K562 (cell line): Measurements from ENCODE around the gene MXD3. TPM values are rescaled to one million over a fixed set of nuclear protein-coding genes. Genes with fewer than 3 reads are reported as not detected.

Experiments used
- ATAC-seq: fragments of 200-7000 bp; cut with Tn5 transposase; 3 replicates; pipeline ENCODE4 v1.9.1; 2020; ENCODE audit warnings: moderate library complexity
- BruUV-seq: library from RNA; stranded (reverse); fragments of 400-500 nt; replicated peaks from 2 replicates; lab custom pipeline; 2021; lab: Mats Ljungman, UMichigan
- CTCF ChIA-PET: fragments of 300-600 bp; formaldehyde crosslinking; extraction: SDS; loops from one replicate; lab custom pipeline; 2021; ENCODE audit warnings: low intra/inter-chr PET ratio; lab: Yijun Ruan, JAX
- POLR2A ChIA-PET: fragments of 300-600, 350-650 bp; sonication (Branson Sonifier 250); formaldehyde crosslinking; extraction: SDS; loops from one replicate; lab custom pipeline; 2021; ENCODE audit warnings: antibody characterized with exemption, inconsistent platforms; lab: Yijun Ruan, JAX
- DNase-seq, 4 experiments: peaks; one replicate each; pipeline versions ENCODE4 v3.0.0 to v3.0.0-alpha.2; 2011 to 2018; ENCODE audit warnings: low spot score in 3 of 4, mixed read lengths in 3 of 4; ENCODE audit errors: extremely low read depth in 1 of 4
- FAIRE-seq: peaks from 2 replicates; lab custom pipeline; 2011; peaks lifted over from hg19 to GRCh38; lab: Jason Lieb, UNC
- H2AFZ ChIP-seq: 2 replicates; pipeline ENCODE4 v1.6.0; 2011; ENCODE audit warnings: low read depth, low read length, control low read depth, inconsistent platforms
- H3K27ac ChIP-seq: fragments of 200-600 bp; 3 replicates; pipeline ENCODE4 v1.8.0; 2011; ENCODE audit warnings: low read depth, mild to moderate bottlenecking, control low read depth, inconsistent platforms, low read length, moderate library complexity, mixed read lengths; ENCODE audit errors: extremely low read depth
- H3K27me3 ChIP-seq, 2 experiments: fragments of 300-600 bp in 1 of 2; 2 replicates in 1 of 2; 3 replicates in 1 of 2; pipeline versions ENCODE4 v1.6.0 to v1.8.0; 2011; ENCODE audit warnings: inconsistent platforms in 2 of 2, low read length in 2 of 2, mild to moderate bottlenecking in 1 of 2, mixed read lengths in 1 of 2, moderate library complexity in 1 of 2; ENCODE audit not compliant: control insufficient read depth in 2 of 2, insufficient read depth in 2 of 2
- H3K36me3 ChIP-seq: fragments of 300-600 bp; 3 replicates; pipeline ENCODE4 v1.8.0; 2011; ENCODE audit warnings: mild to moderate bottlenecking, low read length, inconsistent platforms; ENCODE audit not compliant: control insufficient read depth, insufficient read depth
- H3K4me1 ChIP-seq, 2 experiments: fragments of 200-600 bp in 1 of 2; replicated peaks in 1 of 2; 2 replicates in 1 of 2; 3 replicates in 1 of 2; pipeline versions ENCODE4 v1.5.1 to v1.8.0; 2011; ENCODE audit warnings: inconsistent platforms in 2 of 2, low read length in 2 of 2, mild to moderate bottlenecking in 1 of 2, mixed read lengths in 1 of 2, moderate library complexity in 1 of 2; ENCODE audit not compliant: control insufficient read depth in 2 of 2, insufficient read depth in 2 of 2
- H3K4me2 ChIP-seq: 2 replicates; pipeline ENCODE4 v1.6.1; 2011; ENCODE audit warnings: low read length, control low read depth, inconsistent platforms, mixed read lengths; ENCODE audit not compliant: insufficient read depth
- H3K4me3 ChIP-seq: fragments of 200-600 bp; sonication (generic), shearing (Covaris generic); 2 replicates; pipeline ENCODE4 v1.5.1; 2016; ENCODE audit warnings: control low read depth, inconsistent platforms
- H3K79me2 ChIP-seq: fragments of 200-600 bp; 3 replicates; pipeline ENCODE4 v1.8.0; 2011; ENCODE audit warnings: low read length, inconsistent platforms; ENCODE audit not compliant: control insufficient read depth, insufficient read depth
- H3K9ac ChIP-seq, 2 experiments: 2 replicates each; pipeline versions ENCODE4 v1.6.0 to v1.6.1; 2011; ENCODE audit warnings: low read depth in 2 of 2, low read length in 2 of 2, control low read depth in 1 of 2, inconsistent platforms in 1 of 2, mild to moderate bottlenecking in 1 of 2, mixed read lengths in 1 of 2; ENCODE audit not compliant: insufficient read depth in 1 of 2
- H3K9me1 ChIP-seq: one replicate; pipeline ENCODE4 v1.6.0; 2011; ENCODE audit warnings: inconsistent platforms, mild to moderate bottlenecking, low read length, moderate library complexity; ENCODE audit not compliant: control insufficient read depth, insufficient read depth
- H3K9me3 ChIP-seq: replicated peaks from 2 replicates; pipeline ENCODE4 v1.5.1; 2011; ENCODE audit warnings: low read depth, low read length, inconsistent platforms; ENCODE audit not compliant: control insufficient read depth, insufficient read depth
- H4K20me1 ChIP-seq: replicated peaks from 2 replicates; pipeline ENCODE4 v1.6.1; 2011; ENCODE audit warnings: low read length, inconsistent platforms, mixed read lengths; ENCODE audit not compliant: control insufficient read depth, insufficient read depth
- CEBPB ChIP-seq: fragments of 450-650 bp; IDR thresholded peaks from 2 replicates; pipeline ENCODE4 v1.6.1; 2016; ENCODE audit warnings: missing genetic modification characterization, missing compliant biosample characterization
- POLR2B ChIP-seq: fragments of 450-650 bp; IDR thresholded peaks from 2 replicates; pipeline ENCODE4 v1.6.1; 2018; ENCODE audit warnings: low read depth; ENCODE audit not compliant: partially characterized antibody
- POLR2G ChIP-seq: fragments of 200-400 bp; formaldehyde crosslinking; IDR thresholded peaks from 2 replicates; pipeline ENCODE4 v1.6.1; 2017; ENCODE audit warnings: low read depth, mild to moderate bottlenecking, antibody characterized with exemption, low read length, moderate library complexity
- RBM22 ChIP-seq: fragments of 200-400 bp; formaldehyde crosslinking; IDR thresholded peaks from 2 replicates; pipeline ENCODE4 v1.6.1; 2018; ENCODE audit warnings: low read length, low read depth; ENCODE audit not compliant: poor library complexity, severe bottlenecking
- RBM25 ChIP-seq: fragments of 200-400 bp; formaldehyde crosslinking; IDR thresholded peaks from 2 replicates; pipeline ENCODE4 v1.6.1; 2018; ENCODE audit warnings: low read length, low read depth, moderate library complexity; ENCODE audit not compliant: severe bottlenecking
- TCF7L2 ChIP-seq: fragments of 150-350 bp; IDR thresholded peaks from 2 replicates; pipeline ENCODE4 v1.6.1; 2016; ENCODE audit warnings: low read depth, mild to moderate bottlenecking, low read length, moderate library complexity
- WGBS: fragments of 100-300 bp; shearing (Covaris generic); methylation state at CpG from one replicate; pipeline ENCODE4 v1.1.6; 2016; ENCODE audit warnings: low coverage, mixed read lengths; ENCODE audit not compliant: insufficient coverage; ENCODE audit errors: missing lambda C conversion rate; 5-methylcytosine and 5-hydroxymethylcytosine counted together
- in situ Hi-C: fragments of 300-500 bp; cut with MboI; formaldehyde crosslinking; loops from 4 replicates; pipeline ENCODE4 v1.15.0; 2018; ENCODE audit warnings: inconsistent platforms, mixed read lengths
- intact Hi-C: fragments of 100-400 bp; cut with micrococcal nuclease; formaldehyde crosslinking; loops from 2 replicates; pipeline ENCODE4 v1.14.2; 2022
- polyA plus RNA-seq, 8 experiments: library from polyadenylated mRNA; depleted of rRNA in 4 of 8; stranded (reverse) in 5 of 8; unstranded in 3 of 8; fragments of >200 nt; fragmentation: Nextera tagmentation in 2 of 8; fragmentation: Illumina TruSeq in 1 of 8; extraction: Ambion mirVana in 2 of 8; extraction: Trizol in 1 of 8; gene quantifications; 2 replicates each; pipeline versions ENCODE4 v1.2.1 to v1.2.3, GENCODE V29; 2011 to 2014; ENCODE audit warnings: inconsistent platforms in 1 of 8, missing spikeins in 1 of 8
- total RNA-seq, 7 experiments: library from RNA; depleted of rRNA in 6 of 7; stranded (reverse); fragments of >200 nt in 6 of 7; fragmentation: Illumina TruSeq in 2 of 7; extraction: Trizol in 2 of 7; gene quantifications; 2 replicates each; pipeline versions ENCODE4 v1.2.1 to v1.2.3, GENCODE V29; 2011 to 2021; ENCODE audit warnings: low replicate concordance in 1 of 7

Gene MXD3
- total and polyA plus RNA-seq, 9 of the 15 experiments (the other 6 are each of a cell fraction or from before 2014, with no cell fraction given), result 0.28 to 24.8 (median 4.5) TPM

DNA sequence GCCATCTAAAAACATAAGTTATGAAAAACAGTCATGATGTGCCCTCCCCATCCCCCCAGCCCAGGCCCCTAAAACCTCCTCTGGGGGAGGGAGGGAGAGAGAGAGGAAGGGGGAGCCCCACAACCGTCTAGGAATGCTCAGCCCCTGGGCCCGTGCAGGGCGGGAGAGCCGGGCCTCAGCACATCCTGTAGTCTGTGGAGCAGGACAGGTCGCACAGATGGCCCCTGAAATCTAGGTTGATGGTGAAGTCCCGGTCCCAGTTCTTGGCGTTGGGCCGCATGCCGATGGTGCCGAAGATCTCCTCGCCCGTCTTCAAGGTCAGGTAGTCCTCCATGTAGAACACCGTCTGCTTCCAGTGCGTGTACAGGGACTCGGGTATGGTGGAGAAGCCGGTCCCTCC, 46.3 kb downstream of the MXD3 start:
- Histone ChIP-seq H3K4me3 (no peak overlapping the region), H4K20me1 (no peaks in the 10 kb centered on the region), H3K79me2 (no peaks in the 10 kb centered on the region), H3K9ac (no peak overlapping the region; a peak in 1 of 4 replicates), H3K27me3 (no peaks in the 10 kb centered on the region), H3K27ac (no peak overlapping the region), H3K36me3 (peaks cover 89% of the 10 kb centered on the region), H3K4me2 (no peak overlapping the region), H3K4me1 (no peaks in the 10 kb centered on the region), H3K9me1 (no peaks in the 10 kb centered on the region), H3K9me3 (no peaks in the 10 kb centered on the region), H2AFZ (no peak overlapping the region)
- ChIA-PET CTCF (no interaction called here), POLR2A (no interaction called here)
- no TSS peak for BruUV-seq
- ATAC-seq, result no peak
- TF ChIP-seq POLR2G (peak; percentile 51; the same call in 1 of the 2 replicates), POLR2B (peak; percentile 18), TCF7L2 (no peak), RBM22 (peak; percentile 57)
- 92% methylated on average over 14 of the region's 16 CpGs for WGBS
- intact Hi-C loops (no loop called here), in situ Hi-C loops (no loop called here)
- FAIRE-seq, result no peak
- no peak for DNase-seq

GRCh38 chr5:177264178-177264577, 47.5 kb downstream of the MXD3 start:
- Histone ChIP-seq H3K27ac (no peak overlapping the region), H3K79me2 (no peaks in the 10 kb centered on the region), H3K4me2 (no peak overlapping the region), H3K9me3 (no peaks in the 10 kb centered on the region), H3K4me1 (no peaks in the 10 kb centered on the region), H3K4me3 (no peak overlapping the region), H2AFZ (no peak overlapping the region), H3K27me3 (no peaks in the 10 kb centered on the region), H4K20me1 (no peaks in the 10 kb centered on the region), H3K9me1 (no peaks in the 10 kb centered on the region), H3K36me3 (peaks cover 88% of the 10 kb centered on the region), H3K9ac (no peak overlapping the region)
- DNase-seq (no peak), FAIRE-seq (no peak), ATAC-seq (no peak)
- POLR2A ChIA-PET, result interaction anchor here (1.2 to 2.0 kb wide), 3 partner anchors 9 to 13 kb away, joined by 5 to 7 read pairs (median 5); no protein-coding TSS in a partner anchor
- TF ChIP-seq CEBPB (peak; percentile 56), RBM25 (no peak)
- intact Hi-C loops (no loop called here), in situ Hi-C loops (no loop called here)
- 100% methylated on average over 1 of the region's 1 CpG for WGBS
- CTCF ChIA-PET, result no interaction called here
- BruUV-seq, result no TSS peak
